ENCODE results near the gene GNL1. TPM values are rescaled to one million over a fixed set of nuclear protein-coding genes. Genes with fewer than 3 reads are reported as not detected.

GNL1 gene
- total and polyA plus RNA-seq, 2 donors (not counting 1 experiment from before 2014, with no cell fraction given) = 36.0 to 107 TPM

DNA sequence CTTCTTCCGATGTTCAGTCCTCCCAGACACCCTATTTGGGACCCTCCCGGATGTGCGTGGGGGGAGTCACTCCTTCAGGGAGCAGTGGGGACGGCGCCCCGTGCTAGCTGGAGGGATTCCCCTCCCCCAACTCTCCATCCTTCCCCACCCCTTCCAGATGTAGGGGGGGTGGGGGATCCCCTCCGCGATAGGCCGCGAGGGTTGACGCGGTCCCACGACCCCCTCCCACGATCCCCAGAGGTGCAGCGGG, 548 bp downstream of the GNL1 start:
- intact Hi-C loops (cut with micrococcal nuclease) = loop anchor here (1.0 to 5.0 kb wide), 8 partner anchors 14 to 166 kb away; partner anchors contain the start of genes ABCF1, C6orf136, DHX16 and HLA-E
- Histone ChIP-seq H3K4me2 (replicated peaks; ENCODE audit: low read depth, low read length, poor library complexity, severe bottlenecking) (peak overlapping the region; percentile 98), H3K27me3 (replicated peaks in 1 of 4; ENCODE audit: control extremely low read depth in 1 of 4, control insufficient read depth in 3 of 4, insufficient read depth in 4 of 4, low read length in 3 of 4) (no peaks in the 10 kb centered on the region), H3K9me3 (ENCODE audit: control extremely low read depth in 1 of 3, control insufficient read depth in 2 of 3, insufficient read depth in 1 of 3, low read length in 2 of 3) (no peaks in the 10 kb centered on the region), H4K20me1 (ENCODE audit: control insufficient read depth, insufficient read depth, low read length, poor library complexity, severe bottlenecking) (peaks cover 5% of the 10 kb centered on the region), H3K4me3 (ENCODE audit: control extremely low read depth in 1 of 5, extremely low read depth in 1 of 5, insufficient read depth in 1 of 5, low read depth in 2 of 5, low read length in 4 of 5) (peak overlapping the region; percentile 64 to 100 (median 90)), H3K4me1 (ENCODE audit: control insufficient read depth in 2 of 2, insufficient read depth in 2 of 2, low read length in 2 of 2) (peaks cover 19 to 27% of the 10 kb centered on the region in 2 donors), H3K27ac (ENCODE audit: low read length in 2 of 2) (peak overlapping the region; percentile 91 to 95), H3K79me2 (ENCODE audit: control insufficient read depth, insufficient read depth, low read length) (peaks cover 34% of the 10 kb centered on the region), H3K9ac (ENCODE audit: low read length) (peak overlapping the region; percentile 99), H2AFZ (ENCODE audit: insufficient read depth, low read depth, low read length, poor library complexity, severe bottlenecking) (peak overlapping the region; percentile 85), H3K36me3 (replicated peaks in 1 of 2; ENCODE audit: control extremely low read depth in 1 of 2, control insufficient read depth in 1 of 2, extremely low read depth in 1 of 2, insufficient read depth in 2 of 2, low read length in 1 of 2) (peaks cover 0 to 33% of the 10 kb centered on the region in 2 experiments)
- H3K27ac Mint-ChIP-seq = peak overlapping the region; percentile 99
- WGBS (ENCODE audit: insufficient coverage) = 0% methylated on average over 8 of the region's 15 CpGs
- H3K4me1 Mint-ChIP-seq = peaks cover 32% of the 10 kb centered on the region
- no peaks in the 10 kb centered on the region for H3K27me3 Mint-ChIP-seq
- H3K9me3 Mint-ChIP-seq (ENCODE audit: insufficient read depth) = no peaks in the 10 kb centered on the region
- POLR2A ChIA-PET = interaction anchor here (0.6 to 3.4 kb wide), 12 partner anchors 11 to 1032 kb away, joined by 3 to 16 read pairs (median 4); partner anchors contain the start of genes ABCF1, MRPS18B and PPP1R10
- ATAC-seq (ENCODE audit: low read depth) (no peak), DNase-seq (no peak)
- no peak for TF ChIP-seq CTCF (IDR thresholded peaks at IDR 0.05)
- TF ChIP-seq EZH2 (IDR thresholded peaks at IDR 0.05; ENCODE audit: borderline replicate concordance, insufficient read depth, low read depth, low read length, poor library complexity, severe bottlenecking) = no peak
- H3K4me3 Mint-ChIP-seq = peak overlapping the region; percentile 99
- CTCF ChIA-PET = interaction anchor here (1.0 to 8.1 kb wide), 4 partner anchors 13 to 74 kb away, joined by 4 to 94 read pairs (median 6); partner anchors contain the start of gene ABCF1

All from B cell (primary cell).